ENCODE data around the gene ARPC3.
A peak's percentile ranks its signal among the peaks of the same experiment; 100 is the strongest.
"Not testable (repeated sequence)": the region's sequence is repeated elsewhere in the genome, so short reads cannot be mapped to it uniquely, and the experiment has no call there.

The ARPC3 gene

GRCh38 chr12:110449799-110450497 lies at the start of gene ARPC3:
TSS of gene ARPC3 (minus strand) at chr12:110450337. CDS start at chr12:110450260, 77 bp downstream.
- DNase-seq, result peak; percentile 94

- peak; percentile 24 for DNase-seq
Observed at GRCh38 chr12:110498984-110499706, 49.0 kb upstream of the ARPC3 start.

GRCh38 chr12:110475426-110475825 lies 25.3 kb upstream of the ARPC3 start:
- no peak for DNase-seq

GRCh38 chr12:110468214-110469048 lies 18.3 kb upstream of the ARPC3 start, which contains the start of the genes FAM216A and GPN3:
TSS of gene FAM216A (plus strand) at chr12:110468845. CDS start at chr12:110468876, 31 bp downstream.
TSS of gene GPN3 (minus strand) at chr12:110468257. CDS start at chr12:110468203, 54 bp downstream.
- DNase-seq, result peak; percentile 99

GRCh38 chr12:110467847-110468213 lies 17.7 kb upstream of the ARPC3 start:
- DNase-seq, result no peak

GRCh38 chr12:110466791-110467190 lies 16.7 kb upstream of the ARPC3 start:
- no peak for DNase-seq

- DNase-seq, result not testable (repeated sequence)
Observed at GRCh38 chr12:110465765-110466164, 15.6 kb upstream of the ARPC3 start.

- DNase-seq, result no peak
Observed at GRCh38 chr12:110465024-110465423, 14.9 kb upstream of the ARPC3 start.

GRCh38 chr12:110461189-110461588 lies 11.1 kb upstream of the ARPC3 start:
- DNase-seq, result not testable (repeated sequence)

- DNase-seq, result no peak
Observed at GRCh38 chr12:110458756-110459155, 8.6 kb upstream of the ARPC3 start.

- DNase-seq, result no peak
Observed at GRCh38 chr12:110453569-110454296, 3.6 kb upstream of the ARPC3 start.

GRCh38 chr12:110451263-110451662 lies 1.1 kb upstream of the ARPC3 start:
- DNase-seq, result no peak

GRCh38 chr12:110444455-110444854 lies 5.7 kb downstream of the ARPC3 start:
- no peak for DNase-seq

- no peak for DNase-seq
Observed at GRCh38 chr12:110436231-110436630, 13.9 kb downstream of the ARPC3 start.

GRCh38 chr12:110431957-110432587 lies 18.1 kb downstream of the ARPC3 start:
- DNase-seq, result no peak

- not testable (repeated sequence) for DNase-seq
Observed at GRCh38 chr12:110429676-110430075, 20.5 kb downstream of the ARPC3 start.

- no peak for DNase-seq
Observed at GRCh38 chr12:110426406-110426805, 23.7 kb downstream of the ARPC3 start.

GRCh38 chr12:110424237-110424636 lies 25.9 kb downstream of the ARPC3 start:
- DNase-seq, result peak; percentile 17

- no peak for DNase-seq
Observed at GRCh38 chr12:110421701-110422100, 28.4 kb downstream of the ARPC3 start.

GRCh38 chr12:110421159-110421661 lies 28.9 kb downstream of the ARPC3 start:
- no peak for DNase-seq

- not testable (repeated sequence) for DNase-seq
Observed at GRCh38 chr12:110420644-110421043, 29.5 kb downstream of the ARPC3 start.

- DNase-seq, result not testable (repeated sequence)
Observed at GRCh38 chr12:110417113-110417512, 33.0 kb downstream of the ARPC3 start.
